Renal cortical epithelial cell (primary cell): ENCODE data around the gene KHDRBS1. TPM values are rescaled to one million over a fixed set of nuclear protein-coding genes. Genes with fewer than 3 reads are reported as not detected.
"Not testable (repeated sequence)": the region's sequence is repeated elsewhere in the genome, so short reads cannot be mapped to it uniquely, and the experiment has no call there.

Experiments used
- DNase-seq: peaks from one replicate; pipeline ENCODE4 v3.0.0-alpha.2; 2011; ENCODE audit warnings: low read depth
- total RNA-seq: library from RNA; depleted of rRNA; stranded (reverse); fragments of >200 nt; gene quantifications from 2 replicates; pipeline ENCODE4 v1.2.3, GENCODE V29; 2014

Gene KHDRBS1
- total RNA-seq, 1 donor from 2014 or later = 118 TPM

- DNase-seq = no peak
Measured at GRCh38 chr1:32012709-32013385, 821 bp upstream of the KHDRBS1 start.

GRCh38 chr1:32014199-32014947 is 705 bp downstream of the KHDRBS1 start:
- peak; percentile 29 for DNase-seq

DNA sequence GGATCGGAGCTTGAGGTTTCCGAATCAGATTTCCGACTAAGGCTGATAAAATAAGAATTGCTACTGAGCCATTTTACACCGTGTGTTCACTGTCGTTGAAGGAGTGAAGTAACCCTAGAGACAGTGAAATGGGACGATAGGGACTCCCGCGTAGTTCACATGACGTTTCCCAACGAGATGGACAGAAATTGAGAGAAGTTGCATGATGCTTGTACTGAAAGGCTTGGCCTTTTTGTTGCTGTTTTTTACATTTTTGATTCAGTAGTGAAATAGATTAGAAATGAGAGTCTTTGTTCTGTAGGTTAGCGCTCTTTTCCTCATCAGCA is 1.2 kb downstream of the KHDRBS1 start:
- no peak for DNase-seq

- no peak for DNase-seq
Measured at GRCh38 chr1:32020339-32020738, 6.7 kb downstream of the KHDRBS1 start.

DNA sequence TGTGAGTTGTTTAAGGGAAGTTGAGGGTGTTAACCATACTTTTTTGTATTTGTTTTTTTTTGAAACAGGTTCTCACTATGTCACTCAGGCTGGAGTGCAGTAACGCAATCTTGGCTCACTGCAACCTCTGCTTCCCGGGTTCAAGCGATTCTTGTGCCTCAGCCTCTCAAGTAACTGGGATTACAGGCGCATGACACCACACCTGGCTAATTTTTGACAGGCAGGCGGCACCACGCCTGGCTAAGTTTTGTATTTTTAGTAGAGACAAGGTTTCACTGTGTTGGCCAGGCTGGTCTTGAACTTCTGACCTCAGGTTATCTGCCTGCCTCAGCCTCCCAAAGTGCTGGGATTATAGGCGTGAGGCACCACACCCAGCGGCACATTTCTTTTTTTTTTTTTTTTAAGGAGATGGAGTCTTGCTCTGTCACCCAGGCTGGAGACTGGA is 7.9 kb downstream of the KHDRBS1 start:
- DNase-seq = not testable (repeated sequence)

DNA sequence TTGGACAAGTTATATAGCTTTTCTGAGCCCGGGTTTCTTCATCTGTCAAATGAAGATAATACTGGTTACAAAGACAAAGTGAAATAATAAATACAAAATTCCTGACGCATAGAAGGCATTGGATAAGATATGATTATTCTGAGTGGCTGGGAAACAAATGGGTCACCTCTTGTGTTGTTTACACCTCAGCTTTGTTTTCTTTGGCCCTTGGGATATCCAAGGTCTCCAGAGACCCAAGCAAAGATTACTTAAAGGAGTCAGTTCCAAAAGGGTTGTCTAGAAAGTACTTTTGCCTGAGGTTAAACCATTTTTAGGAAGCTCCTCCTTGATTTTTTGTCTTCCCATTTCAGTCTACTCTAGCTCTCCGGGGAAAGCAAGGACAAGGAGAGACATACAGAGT is 9.7 kb downstream of the KHDRBS1 start:
- DNase-seq = no peak

DNA sequence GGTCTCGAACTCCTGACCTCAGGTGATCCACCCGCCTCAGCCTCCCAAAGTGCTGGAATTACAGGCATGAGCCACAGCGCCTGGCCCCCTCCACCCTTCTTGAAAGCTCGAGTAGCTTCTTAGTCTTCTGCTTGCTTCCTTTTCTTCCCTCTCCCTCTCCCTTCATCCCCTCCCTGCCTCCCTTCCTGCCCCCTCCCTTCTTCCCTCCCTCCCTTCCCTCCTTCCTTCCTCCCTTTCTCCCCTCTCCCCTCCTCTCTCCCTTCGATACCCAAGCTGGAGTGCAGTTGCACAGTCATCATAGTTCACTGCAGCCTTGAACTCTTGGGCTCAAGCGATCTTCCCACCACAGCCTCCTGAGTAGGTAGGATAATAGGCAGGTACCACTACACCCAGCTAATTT is 11.8 kb downstream of the KHDRBS1 start:
- no peak for DNase-seq

- peak; percentile 41 for DNase-seq
Measured at GRCh38 chr1:32028746-32029145, 15.1 kb downstream of the KHDRBS1 start.

DNA sequence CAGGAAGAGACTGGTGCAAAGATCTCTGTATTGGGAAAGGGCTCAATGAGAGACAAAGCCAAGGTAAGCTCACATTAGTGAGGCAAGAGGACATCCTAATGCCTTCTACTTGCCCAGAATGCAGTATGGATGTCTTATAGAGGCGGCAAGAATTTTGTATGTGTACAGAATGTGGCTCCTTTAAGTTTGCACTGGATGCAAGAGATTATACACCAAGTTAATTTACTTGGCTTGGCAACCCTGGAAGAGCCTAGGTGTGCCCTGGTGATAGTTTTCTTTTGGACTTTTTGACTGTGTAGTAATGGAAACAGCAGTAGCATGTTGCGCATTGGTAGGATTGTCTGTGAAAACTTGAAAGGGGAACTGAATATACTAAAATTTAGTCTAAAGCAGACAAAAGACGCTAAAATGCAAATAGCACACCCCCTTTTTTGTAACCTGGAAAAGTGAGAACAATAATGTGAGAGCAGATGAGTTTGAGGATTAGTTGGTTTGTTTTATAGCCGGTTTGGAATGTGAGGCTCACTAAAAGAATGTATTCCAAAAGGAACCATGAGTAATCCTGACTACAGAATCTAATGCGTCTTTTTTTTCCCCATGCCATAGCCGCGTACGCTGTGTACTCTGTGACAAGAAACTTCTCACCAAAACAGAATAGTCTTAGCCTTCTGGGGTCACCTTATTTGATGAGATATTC is 18.1 kb downstream of the KHDRBS1 start:
- DNase-seq = peak; percentile 72

DNA sequence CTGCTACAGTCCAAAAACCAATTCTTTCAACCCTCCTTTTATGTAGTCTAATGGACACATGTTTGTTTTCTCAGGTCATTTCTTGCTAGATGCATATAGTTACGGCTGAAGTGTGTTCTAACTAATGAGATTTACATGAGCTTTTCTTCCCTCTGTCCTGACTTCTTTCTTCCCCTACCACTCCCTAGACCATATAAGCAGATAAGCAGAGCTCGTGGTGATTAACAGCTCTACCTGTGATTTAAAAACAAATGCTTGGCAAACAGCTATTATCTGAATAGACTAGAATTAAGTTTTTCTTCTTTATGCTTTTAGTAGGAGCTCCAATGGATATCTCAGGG is 18.6 kb downstream of the KHDRBS1 start:
- no peak for DNase-seq

GRCh38 chr1:32035119-32035518 is 21.5 kb downstream of the KHDRBS1 start:
- DNase-seq = no peak

DNA sequence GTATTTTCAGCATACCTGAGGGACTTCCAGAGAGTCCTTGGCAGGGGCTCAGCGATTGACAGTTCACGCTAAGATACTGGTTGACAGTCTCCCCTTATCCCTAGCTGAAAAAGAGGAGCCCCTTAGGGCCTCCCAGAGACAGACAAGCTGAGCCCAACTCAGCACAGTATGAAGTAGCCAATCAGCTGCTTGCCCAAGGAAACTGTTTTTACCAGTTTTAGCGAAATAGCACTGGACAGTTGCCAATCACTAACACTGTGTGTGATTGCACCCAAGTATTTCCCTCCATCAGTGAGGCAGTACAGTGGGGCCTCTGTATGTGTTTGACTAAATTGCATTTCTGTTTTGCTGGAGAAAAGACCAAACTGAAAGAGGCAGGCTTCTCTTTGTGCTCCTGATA is 27.0 kb downstream of the KHDRBS1 start:
- no peak for DNase-seq

DNA sequence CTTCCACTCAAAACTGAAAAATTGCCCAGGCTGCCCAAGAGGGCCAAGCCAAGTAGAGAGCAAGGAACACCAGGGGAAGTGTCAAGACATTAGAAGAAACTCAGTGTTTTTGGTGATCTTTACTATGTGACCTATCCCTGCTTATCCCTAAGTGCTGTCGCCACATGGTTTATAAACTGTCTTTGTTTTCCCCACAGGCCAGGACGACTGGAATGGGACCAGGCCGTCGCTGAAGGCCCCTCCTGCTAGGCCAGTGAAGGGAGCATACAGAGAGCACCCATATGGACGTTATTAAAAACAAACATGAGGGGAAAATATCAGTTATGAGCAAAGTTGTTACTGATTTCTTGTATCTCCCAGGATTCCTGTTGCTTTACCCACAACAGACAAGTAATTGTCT is 28.7 kb downstream of the KHDRBS1 start:
- no peak for DNase-seq

DNA sequence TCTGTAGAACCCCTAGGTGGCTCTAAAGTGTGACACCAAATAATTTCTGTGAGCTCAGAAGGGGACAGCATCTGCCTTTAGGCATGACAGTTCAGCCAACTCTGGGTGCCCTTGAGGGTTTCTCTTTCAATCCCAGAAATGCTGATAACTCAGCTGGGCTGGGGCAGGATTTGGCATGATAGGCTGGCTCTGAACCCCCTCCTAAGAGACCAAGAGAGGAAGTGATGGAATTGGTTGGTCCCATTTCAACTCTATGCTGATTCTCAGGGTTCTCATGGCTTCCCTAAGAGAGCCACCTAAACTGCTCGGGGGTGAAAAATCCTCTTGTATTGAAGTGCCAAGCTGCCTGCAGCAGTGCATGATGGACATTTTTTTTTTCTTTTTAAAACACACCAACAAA is 30.6 kb downstream of the KHDRBS1 start:
- DNase-seq = no peak

- no peak for DNase-seq
Measured at GRCh38 chr1:32045772-32046171, 32.1 kb downstream of the KHDRBS1 start.

DNA sequence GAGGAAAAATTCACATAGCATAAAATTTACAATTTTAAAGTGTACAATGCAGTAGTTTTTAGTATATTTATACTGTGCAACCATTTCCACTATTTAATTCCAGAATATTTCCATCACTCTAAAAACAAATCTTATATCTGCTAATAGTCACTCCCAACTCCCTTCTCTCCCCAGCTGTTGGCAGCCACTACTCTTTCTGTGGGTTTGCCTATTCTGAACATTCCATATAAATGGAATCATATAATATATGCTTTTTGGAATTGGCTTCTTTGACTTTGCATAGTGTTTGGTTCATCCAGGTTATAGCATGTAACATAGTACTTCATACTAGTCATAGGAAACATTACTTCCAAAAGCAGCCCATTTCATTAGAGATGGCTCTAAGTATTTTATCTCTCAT is 34.0 kb downstream of the KHDRBS1 start:
- DNase-seq = no peak

DNA sequence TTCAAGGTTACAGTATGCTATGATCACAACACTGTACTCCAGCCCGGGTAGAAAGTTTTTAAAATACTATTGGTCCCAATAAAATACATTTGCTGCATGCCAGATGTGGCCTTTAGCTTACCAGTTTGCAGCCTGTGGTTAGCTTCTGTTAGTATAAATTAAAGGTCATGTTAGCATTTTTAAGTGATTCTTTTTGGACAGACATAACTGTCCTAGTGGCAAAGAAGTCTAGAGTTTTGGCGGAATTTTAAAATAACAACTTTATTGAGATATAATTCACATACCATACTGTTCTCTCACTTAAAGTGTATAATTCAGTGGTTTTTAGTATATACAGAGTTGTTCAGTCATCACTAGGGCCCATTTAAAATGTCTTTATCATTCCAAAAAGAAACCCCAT is 34.8 kb downstream of the KHDRBS1 start:
- no peak for DNase-seq

DNA sequence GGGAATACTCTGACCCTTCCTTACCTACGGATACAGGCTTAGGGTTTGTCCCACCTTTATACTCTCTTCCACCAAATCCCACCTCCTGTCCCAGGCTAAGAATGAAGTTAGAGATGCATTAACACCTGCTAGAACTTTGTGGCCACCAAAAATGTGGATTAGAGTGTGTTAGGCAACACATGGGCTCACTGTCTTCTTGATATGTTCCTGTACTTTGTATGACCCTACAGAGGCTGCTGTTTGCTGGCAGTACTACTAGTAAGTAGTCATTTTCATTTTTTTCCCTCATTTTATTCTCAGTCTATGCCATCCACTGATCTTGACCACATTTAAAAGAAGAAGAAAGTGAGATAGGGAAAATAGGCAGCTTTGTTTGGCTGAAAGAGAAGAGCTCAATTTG is 38.0 kb downstream of the KHDRBS1 start:
- DNase-seq = no peak

DNA sequence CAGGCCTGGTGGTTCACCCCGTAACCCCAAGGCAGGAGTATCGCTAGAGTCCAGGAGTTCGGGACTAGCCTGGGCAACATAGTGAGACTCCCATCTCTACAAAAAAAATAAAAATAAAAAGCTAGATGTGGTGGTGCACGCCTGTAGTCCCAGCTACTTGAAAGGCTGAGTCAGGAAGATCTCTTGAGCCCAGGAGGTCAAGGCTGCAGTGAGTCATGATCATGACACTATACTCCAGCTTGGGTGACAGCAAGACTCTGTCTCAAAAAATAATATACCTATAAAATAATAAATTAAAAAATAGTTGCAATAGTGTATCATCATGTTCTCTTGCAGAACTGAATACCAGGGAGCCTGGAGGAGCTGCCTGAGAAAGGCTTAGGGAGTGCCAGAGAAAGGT is 39.2 kb downstream of the KHDRBS1 start:
- peak; percentile 25 for DNase-seq

DNA sequence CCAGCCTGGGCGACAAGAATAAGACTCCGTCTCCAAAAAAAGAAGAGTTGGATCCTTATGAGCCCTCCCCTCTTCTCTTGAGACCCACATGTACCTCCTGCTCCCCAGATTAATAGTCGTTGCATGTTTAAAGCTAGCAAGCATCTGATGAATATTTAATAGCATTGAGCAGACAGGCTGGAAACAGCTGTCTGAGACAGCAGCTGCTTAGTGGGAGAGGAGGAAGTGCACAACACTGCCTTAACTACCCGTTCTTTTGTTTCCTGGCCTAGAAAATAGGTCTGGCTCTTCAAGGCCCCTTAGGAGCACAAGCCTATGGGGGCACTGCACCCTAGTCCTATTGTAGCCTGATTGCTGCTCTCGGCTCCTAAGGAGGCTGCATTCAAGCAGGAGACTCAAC is 41.7 kb downstream of the KHDRBS1 start:
- DNase-seq = no peak

DNA sequence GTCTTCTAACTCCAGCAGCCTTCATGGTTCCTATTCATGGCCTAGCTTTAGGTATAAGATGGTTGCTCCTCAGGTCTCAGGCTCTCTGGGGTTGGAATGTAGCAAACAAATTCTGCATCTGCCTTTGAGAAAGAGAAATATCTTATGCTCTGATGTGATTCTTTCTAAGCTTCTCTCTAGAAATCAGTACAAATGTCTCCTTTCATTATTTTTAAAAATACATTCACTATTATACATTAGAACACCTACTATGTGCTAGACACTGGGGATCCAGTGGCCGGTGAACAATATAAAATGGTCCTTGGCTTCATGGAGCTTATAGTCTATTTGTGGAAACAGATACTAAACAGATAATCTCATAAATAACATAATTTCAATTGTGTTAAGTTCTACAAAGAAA is 42.9 kb downstream of the KHDRBS1 start:
- DNase-seq = no peak

DNA sequence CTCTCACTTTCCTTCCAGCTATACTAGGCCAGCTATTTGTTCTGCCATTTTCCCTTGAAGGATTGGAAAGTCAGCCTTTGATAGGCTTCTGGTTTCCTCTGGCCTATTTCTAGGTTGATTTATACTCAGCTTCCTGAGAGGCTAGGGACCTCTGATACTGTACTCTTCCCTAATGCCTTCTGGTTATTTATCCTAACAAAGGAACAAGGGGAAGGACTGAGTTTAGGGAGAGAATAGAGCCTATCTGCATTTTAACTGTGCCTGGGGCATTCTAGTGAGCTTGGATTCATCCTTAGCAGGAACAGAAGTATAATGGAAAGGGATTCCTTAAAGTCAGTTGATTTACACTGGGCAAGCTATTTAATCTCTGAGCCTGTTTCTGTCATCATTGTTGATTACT is 47.2 kb downstream of the KHDRBS1 start:
- DNase-seq = no peak

DNA sequence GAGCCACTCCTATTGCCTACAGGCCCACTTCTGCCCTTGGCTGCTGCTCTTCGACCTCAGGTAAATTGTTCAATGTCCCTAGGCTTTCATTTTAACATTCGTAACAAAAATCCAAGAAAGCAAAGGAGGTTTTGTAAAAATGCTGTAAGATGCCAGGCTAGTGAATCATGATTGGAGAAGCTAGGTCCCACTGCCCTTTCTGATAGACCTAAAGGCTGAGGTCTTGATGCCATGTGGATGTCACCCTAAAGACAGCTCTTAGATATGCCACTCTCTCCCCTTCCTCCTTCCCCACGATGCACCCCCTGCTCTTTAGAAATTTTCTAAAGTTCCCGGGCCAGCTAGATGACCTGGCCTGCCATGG is 49.2 kb downstream of the KHDRBS1 start:
- no peak for DNase-seq
